ENCODE data around the gene MGAT5B. TPM values are rescaled to one million over a fixed set of nuclear protein-coding genes. Genes with fewer than 3 reads are reported as not detected.

MGAT5B gene
- total RNA-seq, 1 donor from 2014 or later: not detected

DNA sequence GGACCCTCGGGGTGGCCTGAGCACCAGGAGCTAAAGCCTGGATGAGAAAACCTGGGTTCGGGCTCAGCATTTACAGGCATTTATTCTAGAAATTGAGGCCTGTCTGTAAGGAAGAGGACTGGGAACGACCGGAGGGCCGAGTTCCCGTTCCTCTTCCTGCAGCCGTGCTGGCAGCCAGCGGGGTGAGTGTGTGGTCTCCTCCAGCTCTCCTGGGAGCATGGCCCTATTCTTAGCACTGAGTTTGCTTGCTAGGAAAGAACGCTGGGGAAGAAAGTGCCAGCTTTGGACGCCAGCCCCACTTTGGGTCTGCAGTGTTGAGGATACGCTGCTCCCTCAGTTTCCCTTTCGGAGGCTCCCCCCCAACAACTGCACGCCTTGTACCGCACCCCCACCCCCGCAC lies 49.6 kb downstream of the MGAT5B start:
- ATAC-seq (no peak), DNase-seq (ENCODE audit: missing footprints) (no peak)
- intact Hi-C loops (cut with DNase I): no loop called here

DNA sequence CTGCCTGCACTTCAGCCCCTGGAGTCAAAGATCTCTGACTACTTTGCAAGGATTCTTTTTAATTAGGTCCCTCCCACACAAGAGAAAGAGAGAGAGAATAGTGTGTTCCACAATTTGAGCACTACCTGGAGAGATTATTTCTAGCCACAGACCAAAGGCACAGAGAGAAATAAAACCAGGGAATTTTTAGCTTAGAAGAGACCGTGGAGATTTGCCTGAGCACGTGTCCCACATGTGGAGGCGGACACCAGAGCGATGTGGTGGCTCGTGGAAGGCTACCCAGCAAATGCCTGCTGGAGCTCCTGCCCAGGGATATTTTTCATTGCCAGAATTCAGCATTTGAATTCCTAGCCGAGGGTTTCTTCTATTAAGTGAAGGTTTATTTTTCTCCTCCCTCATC lies 50.6 kb downstream of the MGAT5B start:
- intact Hi-C loops (cut with DNase I): no loop called here
- DNase-seq (ENCODE audit: missing footprints) (no peak), ATAC-seq (no peak)

DNA sequence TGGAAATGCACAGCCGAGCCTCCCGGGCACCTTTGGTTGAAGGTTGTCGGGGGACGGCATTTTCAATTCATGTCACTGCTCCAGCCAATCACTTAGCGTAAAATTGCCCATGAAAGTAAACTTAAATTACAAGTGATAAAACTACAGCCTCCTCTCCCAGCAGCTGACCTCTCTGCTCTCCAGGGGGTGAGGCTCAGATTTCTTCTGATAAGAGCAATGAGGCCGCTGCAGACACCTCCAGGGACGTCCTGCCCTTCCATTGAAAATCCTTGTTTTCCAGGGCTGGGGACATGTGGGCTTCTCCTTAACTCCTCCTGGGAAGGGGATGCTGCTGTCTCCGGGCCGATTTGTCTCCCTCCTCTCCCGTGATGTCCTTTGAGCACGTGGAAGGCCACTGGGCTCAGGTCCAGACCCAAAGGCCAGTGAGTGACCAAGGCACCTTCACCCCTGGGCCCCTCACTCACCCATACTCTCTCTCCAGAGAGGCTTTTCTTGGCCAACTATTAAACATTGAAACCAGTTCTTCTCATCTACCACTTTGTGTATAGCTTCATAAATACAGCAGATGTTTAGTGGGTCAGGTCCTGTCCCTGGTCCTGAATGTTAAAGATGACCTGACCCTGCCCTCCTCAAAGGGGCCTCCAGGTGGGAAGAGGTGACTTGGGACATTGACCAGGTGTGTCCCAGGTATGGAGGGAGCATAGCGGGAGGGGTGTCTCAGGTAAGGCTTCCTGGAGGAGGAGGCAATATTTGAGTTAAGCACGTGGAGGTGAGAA lies 52.3 kb downstream of the MGAT5B start:
- peak; percentile 11 for DNase-seq (ENCODE audit: missing footprints)
- intact Hi-C loops (cut with DNase I): no loop called here
- ATAC-seq: no peak

DNA sequence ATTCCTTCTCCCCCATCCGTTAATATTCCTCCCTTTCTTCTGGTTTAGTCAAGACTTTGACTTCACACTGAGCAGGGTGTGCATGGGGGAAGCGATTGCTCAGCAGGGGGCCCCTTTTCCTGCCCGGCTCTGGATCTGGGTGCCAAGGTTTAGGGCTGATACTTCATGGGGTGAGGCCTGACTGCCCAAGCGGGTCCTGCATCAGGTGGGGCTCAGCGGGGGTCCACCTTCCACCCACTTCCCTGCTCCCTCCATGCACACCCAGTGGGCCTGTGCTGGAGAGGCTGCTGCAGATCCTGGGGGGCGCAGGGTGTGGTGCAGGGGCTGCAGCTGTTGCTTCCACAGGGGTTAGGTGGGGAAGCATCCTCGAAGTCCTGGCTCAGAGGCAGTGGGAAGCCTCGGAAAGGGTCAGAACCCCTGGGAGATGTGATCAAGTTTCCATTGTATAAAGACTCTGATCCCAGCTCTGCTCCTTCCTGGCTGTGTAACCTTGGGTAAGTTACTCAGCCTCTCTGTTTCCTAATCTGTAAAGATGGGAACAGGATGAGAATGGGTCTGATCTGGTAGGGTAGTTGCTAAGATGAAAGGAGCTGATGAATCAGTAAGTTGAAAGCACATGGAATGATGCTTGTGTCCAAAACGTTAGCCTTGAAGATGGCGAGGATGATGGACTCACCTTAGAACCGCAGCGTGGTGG lies 53.3 kb downstream of the MGAT5B start:
- intact Hi-C loops (cut with DNase I): no loop called here
- DNase-seq (ENCODE audit: missing footprints) (no peak), ATAC-seq (no peak)

DNA sequence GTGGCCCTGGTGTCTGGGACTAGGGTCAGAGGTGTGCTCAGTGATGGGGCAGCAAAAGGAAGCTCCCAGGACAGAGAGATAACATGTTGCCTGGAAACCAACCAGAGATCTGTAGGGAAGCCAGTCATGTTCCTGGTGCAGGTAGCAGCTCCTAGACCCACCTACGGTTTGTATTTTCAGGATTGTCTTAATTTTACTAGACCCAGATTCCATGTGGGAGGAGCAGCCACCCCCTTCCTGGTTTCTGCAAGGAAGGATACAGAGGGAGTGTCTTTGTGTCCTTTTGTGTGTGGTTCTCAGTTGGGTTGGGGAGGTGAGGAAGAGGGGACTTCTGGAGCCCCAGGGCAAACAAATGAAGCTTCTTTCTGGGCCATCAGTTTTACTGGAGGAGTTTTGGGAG lies 53.9 kb downstream of the MGAT5B start:
- DNase-seq (ENCODE audit: missing footprints): peak; percentile 8
- intact Hi-C loops (cut with DNase I): no loop called here
- ATAC-seq: no peak

DNA sequence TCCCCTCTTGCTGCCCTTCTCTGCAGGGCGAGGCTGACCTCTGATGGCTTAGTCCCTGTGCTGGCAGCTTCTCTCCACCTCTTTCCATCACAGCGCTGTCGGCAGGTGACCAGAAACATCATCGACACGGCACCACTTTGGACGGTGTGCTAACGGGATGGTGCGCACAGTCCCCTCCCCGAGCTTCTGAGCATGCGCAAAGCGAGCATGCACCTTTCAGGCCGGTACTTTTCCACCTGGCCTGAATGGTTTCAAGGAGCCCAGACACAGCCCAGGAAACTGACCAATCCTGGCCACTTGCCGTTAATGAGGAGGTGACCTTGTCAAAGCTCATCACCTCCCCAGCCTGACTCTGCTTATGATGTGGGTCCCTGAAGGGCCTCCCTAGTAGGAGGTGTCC lies 54.8 kb downstream of the MGAT5B start:
- intact Hi-C loops (cut with DNase I): no loop called here
- no peak for DNase-seq (ENCODE audit: missing footprints)
- ATAC-seq: no peak

DNA sequence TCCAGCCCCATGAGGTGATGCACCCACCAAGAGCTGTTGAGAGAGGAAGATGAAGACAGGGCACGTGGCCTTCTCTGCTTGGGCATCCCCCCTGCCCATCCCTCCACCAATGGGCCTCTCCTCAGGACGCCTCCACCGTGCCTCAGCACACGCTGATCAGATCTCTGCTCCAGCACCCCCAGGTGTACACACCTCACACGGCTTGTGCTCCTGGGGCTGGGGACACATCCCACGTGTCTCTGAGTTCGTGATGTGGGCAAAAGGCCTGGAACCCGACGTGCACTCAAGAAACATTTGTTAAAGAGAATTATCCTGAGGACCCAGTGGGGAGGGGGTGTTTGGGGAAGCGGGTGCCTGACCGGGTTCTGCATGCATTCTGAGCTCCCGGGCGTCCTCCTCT lies 55.3 kb downstream of the MGAT5B start:
- DNase-seq (ENCODE audit: missing footprints) (peak; percentile 45), ATAC-seq (no peak)
- intact Hi-C loops (cut with DNase I): no loop called here

DNA sequence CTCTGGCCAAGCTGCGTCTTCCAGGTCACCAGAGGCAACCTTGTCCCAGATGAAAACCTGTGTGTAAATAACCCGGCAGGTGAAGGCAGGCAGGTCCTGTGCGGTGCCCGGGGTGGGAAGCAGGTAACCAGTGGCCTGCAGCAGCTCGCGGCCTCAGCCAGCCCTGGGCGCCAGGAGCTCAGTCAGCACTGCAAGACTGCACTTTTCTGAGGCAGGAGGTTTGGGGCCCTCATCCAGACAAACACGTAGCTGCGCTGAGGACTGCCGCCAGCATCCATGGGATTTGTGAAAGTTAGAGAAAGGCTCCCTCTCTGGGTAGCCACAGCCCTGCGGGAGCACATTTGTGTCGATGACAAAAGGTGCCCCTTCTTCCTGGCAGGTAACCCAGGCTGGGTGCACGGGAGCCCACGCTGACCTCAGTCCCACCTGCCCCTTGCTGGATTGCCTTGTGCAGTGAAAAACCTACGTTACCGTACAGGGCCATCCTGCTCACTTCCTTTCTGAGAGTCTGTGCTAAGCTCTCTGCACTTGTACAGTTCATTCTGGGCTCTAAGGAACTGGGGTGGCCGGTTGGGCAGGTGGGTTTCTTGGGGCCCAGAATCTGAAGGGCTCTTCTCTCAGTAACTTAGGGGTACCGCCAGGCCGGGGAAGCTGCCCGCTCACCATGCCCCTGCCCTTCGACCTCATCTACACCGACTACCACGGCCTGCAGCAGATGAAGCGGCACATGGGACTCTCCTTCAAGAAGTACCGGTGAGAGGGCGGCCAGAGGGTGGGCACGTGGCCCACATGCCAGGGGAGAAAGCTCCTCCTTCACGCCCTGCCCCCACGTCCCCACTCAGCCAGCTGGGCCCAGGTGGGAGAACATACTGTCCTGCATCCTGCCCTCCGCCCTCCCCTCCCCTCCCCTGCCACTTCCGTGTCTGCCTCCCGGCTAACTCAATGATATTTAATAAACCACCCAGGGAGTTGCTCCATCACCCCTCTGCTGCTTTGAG lies 56.4 kb downstream of the MGAT5B start:
- ATAC-seq (no peak), DNase-seq (ENCODE audit: missing footprints) (peak; percentile 32)

DNA sequence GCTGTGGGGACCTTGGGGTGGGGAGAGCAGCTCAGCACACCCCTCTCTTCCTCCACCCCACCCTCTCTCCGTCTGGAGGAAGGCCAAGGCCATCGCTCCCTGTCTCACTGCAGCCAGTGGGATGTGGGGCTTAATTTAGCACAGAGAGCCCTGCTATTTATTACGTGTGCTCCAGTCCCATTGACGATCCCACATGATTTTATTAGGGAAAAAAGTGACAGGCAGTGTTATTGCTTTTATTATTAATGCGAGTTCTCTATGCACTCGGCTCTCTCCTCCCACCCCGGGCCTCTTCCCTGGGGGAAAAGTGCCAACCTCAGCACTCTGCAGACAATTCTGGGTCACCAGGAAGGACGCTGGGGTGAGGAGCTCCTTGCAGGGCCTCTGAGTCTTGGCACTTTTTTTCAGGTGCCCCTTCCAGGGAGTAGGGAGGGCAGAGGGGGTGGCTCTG lies 57.3 kb downstream of the MGAT5B start:
- intact Hi-C loops (cut with DNase I): no loop called here
- no peak for ATAC-seq
- DNase-seq (ENCODE audit: missing footprints): peak; percentile 57

More for the DNA sequence above, 56.4 kb downstream of the MGAT5B start:
- intact Hi-C loops (cut with DNase I): no loop called here

DNA sequence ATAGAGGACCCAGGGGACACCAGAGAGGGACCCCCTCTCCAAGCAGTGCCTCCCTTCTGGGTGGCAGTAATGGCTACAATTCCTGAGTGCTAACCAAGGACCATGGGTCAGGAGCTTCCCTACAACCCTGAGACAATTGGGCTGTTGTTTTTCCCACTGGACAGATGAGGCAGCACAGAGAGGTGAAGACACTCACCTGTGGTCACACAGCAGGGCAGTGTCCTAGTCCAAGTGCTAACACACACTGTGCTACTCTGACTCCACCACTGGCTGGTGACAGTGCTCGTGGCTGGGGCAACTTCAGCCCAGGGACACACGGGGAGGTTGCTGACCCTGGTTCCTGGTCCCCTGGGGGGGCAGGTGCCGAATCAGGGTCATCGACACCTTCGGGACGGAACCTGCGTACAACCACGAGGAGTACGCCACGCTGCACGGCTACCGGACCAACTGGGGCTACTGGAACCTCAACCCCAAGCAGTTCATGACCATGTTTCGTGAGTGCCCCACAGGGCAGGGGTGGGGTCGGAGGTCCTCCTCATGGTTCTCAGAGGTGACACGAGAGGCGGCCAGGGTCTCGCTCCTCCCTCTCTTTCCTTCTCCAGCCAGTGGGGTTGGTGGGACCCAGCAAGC lies 58.1 kb downstream of the MGAT5B start:
- DNase-seq (ENCODE audit: missing footprints) (peak; percentile 1), ATAC-seq (no peak)
- intact Hi-C loops (cut with DNase I): no loop called here

DNA sequence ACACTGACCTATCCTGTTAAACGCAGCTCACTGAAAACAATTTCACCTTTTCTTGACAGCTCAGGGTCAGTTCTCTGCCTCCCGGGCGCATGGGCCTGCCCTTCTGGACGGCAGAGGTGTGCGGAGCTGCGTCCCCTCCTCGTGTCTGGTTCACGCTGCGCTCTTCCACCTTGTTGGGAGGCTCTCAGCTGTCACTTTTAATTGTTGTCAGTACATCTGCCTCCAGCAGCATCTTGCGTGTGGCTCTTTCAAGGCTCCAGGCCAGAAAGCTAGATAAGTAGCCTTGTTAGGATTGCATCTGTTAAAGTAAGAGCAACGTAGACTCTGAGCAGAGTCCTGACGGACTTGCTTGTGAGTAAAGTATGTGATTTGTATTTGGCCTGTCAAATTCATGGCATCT lies 59.4 kb downstream of the MGAT5B start:
- ATAC-seq: no peak
- intact Hi-C loops (cut with DNase I): no loop called here
- no peak for DNase-seq (ENCODE audit: missing footprints)

DNA sequence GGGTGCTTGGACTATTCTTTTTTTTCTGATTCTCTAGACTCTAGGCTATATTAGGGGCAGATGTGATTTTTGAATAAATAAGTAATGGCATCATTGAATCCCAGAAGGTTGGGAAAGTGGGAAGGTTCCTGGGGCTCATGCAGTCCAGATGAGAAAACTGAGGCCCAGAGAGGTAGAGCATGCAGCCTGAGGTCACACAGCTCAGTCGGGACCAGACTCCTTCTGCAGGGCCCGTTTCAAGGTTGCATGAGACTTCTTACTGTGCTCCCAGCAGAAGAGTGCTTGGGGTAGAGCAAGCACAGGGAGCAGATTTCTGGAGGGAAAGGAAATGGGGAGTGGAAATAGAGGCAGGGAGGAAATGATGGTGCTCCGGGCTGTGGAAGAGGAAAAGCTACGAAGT lies 59.8 kb downstream of the MGAT5B start:
- DNase-seq (ENCODE audit: missing footprints): no peak
- intact Hi-C loops (cut with DNase I): no loop called here
- ATAC-seq: no peak

DNA sequence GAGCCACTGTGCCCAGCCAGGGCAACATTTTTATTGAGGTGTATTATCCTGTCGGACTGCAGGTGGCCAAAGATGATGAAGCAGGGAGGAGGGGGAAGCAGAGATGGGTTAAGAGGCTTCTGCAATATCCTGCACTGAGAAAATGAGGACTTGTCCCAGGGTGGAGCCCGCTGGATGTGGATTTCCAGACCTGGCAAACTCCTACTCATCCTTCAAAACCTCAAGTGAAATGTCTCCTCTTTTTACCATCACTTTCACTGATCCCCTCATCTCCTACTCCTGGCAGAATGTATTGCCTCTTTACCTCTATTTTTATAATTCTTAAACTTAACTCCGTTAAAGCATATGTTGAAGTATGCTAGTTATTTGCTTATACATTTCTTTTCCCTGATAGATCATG lies 60.9 kb downstream of the MGAT5B start:
- no peak for ATAC-seq
- DNase-seq (ENCODE audit: missing footprints): no peak
- intact Hi-C loops (cut with DNase I): no loop called here

DNA sequence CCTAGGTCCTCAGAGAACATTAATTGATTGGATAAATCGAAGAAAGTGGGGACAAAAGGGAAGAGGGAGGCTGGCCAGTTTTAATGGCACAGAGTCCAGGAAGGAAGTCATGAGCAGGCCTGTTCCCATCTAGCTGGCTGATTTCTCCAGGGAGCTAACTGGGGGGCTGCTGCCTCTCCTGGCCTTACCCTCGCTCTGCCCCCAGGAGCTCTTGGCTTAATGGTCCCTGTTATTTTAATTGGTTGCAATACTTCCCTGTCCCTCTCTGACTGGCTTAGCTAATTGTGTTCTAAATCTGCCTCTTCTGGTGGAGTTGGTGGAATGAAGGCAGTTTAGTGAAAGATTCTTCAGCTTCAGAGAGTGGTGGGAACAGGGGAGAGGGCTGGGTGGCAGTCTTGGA lies 61.4 kb downstream of the MGAT5B start:
- intact Hi-C loops (cut with DNase I): no loop called here
- DNase-seq (ENCODE audit: missing footprints) (no peak), ATAC-seq (no peak)

DNA sequence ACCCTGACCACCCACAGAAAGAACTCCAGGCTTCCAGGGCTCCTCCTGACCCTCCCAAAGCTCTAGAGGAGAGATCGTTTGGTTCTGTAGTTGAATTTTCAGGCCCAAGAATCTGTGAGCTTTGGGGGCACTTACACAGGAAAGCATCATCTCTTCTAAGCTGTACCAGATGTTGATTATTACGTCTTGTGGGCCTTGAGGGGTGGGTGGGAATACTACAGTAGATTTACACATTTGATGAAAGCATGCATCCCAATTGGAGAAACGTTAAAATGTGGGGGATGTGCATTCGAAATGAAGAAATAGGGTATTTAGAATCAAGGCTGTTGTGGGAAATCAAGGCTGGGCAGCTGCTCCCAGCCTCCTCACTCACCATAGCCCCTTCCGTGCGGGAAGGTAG lies 61.9 kb downstream of the MGAT5B start:
- ATAC-seq (no peak), DNase-seq (ENCODE audit: missing footprints) (no peak)
- intact Hi-C loops (cut with DNase I): no loop called here

DNA sequence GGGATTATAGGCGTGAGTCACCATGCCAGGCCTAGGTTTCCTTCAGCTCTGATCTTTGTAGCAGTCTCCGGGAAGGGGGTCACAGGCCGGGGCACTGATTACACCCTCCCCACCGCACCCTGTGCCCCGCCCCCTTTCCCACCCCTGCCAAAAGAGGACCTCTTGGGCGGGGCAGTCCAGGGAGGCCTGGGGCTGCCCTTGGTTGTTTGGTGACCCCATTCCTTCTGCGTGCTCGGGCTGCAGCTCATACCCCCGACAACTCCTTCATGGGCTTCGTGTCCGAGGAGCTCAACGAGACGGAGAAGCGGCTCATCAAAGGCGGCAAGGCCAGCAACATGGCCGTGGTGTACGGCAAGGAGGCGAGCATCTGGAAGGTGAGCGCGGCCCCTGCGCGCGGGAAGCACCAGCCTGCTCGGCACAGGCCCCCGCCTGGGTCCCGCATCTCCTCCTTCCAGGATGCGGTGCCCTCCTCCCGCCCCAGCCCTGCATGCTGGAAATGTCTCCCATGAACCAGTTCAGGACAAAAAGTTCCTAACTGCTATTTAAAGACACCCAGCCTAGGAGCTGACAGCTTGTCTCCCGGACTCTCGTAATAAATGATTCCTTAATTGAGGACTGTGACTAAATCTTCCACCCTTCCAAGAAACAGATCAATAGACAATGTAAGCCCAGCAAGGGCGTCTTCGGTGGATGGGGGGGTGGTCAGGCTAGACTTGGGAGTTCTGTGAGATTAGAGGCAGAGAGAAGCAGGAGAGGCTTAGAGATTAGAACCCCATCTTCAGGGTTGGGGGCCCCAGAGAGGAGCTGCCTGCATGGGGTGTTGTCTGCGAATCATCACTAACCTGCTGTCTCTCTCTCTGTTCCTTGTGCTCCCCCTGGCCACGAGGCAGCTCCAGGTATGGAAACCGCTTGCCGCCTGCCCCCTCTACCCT lies 64.5 kb downstream of the MGAT5B start:
- DNase-seq (ENCODE audit: missing footprints) (no peak), ATAC-seq (no peak)
- intact Hi-C loops (cut with DNase I): no loop called here

DNA sequence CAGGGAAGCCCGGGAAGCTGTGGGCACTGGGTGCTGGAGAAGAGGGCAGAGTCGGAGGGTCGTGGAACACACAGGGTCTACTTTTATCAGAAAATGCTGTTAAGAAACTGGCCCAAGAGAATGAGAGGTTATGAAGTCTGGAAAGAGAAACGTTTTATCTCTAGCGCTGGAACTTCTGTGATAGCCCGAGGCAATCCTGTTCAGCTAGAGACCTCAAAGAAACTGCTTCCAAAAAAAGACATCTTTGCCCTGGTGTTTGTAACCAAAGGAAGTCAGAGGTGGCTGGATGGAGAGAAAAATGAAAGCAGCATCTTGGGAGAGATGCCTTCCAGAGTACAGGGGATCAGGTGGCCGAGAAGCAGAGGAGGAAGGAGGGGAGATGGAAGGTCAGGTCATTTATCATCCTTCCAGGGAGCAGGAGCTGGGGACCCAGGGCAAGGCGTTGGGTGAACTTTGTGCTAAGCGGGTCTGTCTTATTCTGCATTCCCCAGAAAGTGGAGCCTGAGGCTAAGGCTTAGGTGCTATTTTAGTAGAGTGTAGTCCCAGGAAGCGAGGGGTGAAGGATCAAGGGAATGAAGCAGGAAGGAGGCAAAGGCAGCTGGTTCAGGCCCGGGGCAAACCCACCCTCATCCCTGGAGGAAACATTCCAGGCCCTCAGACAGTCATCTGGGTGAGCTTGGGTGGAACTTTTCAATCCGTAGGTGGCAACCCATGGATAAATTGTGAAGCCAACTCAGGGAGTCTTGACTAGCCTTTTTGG lies 66.5 kb downstream of the MGAT5B start:
- ATAC-seq (no peak), DNase-seq (ENCODE audit: missing footprints) (no peak)
- intact Hi-C loops (cut with DNase I): no loop called here

Data from Right ventricle myocardium inferior (tissue), 1 donor.